Measurements from ENCODE around the gene LIN37. TPM values are rescaled to one million over a fixed set of nuclear protein-coding genes. Genes with fewer than 3 reads are reported as not detected.

The LIN37 gene
- total and polyA plus RNA-seq, 9 of the 15 experiments (the other 6 are each of a cell fraction or from before 2014, with no cell fraction given) = 1.2 to 12.5 (median 8.6) TPM

GRCh38 chr19:35781650-35782049, 33.3 kb downstream of the LIN37 start:
- H3K79me2 ChIP-seq (ENCODE audit: control insufficient read depth, insufficient read depth, low read length) = no peaks in the 10 kb centered on the region
- H3K36me3 ChIP-seq (ENCODE audit: control insufficient read depth, insufficient read depth, low read length) = peaks cover 24% of the 10 kb centered on the region; the same call in 2 of the 3 replicates
- no peaks in the 10 kb centered on the region for H3K27me3 ChIP-seq (ENCODE audit: control insufficient read depth in 2 of 2, insufficient read depth in 2 of 2, low read length in 2 of 2)
- no peak overlapping the region for H3K27ac ChIP-seq (ENCODE audit: extremely low read depth, low read depth, low read length)
- ATAC-seq (peak; percentile 30; the same call in 1 of the 3 replicates), DNase-seq (ENCODE audit: extremely low read depth in 1 of 4, low spot score in 3 of 4) (no peak), FAIRE-seq (no peak)
- H3K9me1 ChIP-seq (ENCODE audit: control insufficient read depth, insufficient read depth, low read length) = no peaks in the 10 kb centered on the region
- H3K4me1 ChIP-seq (replicated peaks in 1 of 2; ENCODE audit: control insufficient read depth in 2 of 2, insufficient read depth in 2 of 2, low read length in 2 of 2) = peaks cover 0 to 35% of the 10 kb centered on the region in 2 experiments; a peak in 3 of 5 replicates
- no peak overlapping the region for H2AFZ ChIP-seq (ENCODE audit: low read depth, low read length)
- intact Hi-C loops (cut with micrococcal nuclease) (no loop called here), in situ Hi-C loops (cut with MboI) (no loop called here)
- TF ChIP-seq RBBP5 (IDR thresholded peaks at IDR 0.05; ENCODE audit: borderline replicate concordance, insufficient read depth, low read length, poor library complexity, severe bottlenecking) = no peak
- TF ChIP-seq RFX5 (IDR thresholded peaks at IDR 0.05; ENCODE audit: low read depth, low read length) = no peak
- no peak for TF ChIP-seq FOXM1 (IDR thresholded peaks at IDR 0.05; ENCODE audit: low read depth)
- TF ChIP-seq FOXM1 (CRISPR knock-in tag; IDR thresholded peaks at IDR 0.05; ENCODE audit: low read depth) = no peak
- no peak for TF ChIP-seq FOSL1 (tag; conservative IDR thresholded peaks at IDR 0.05)
- H4K20me1 ChIP-seq (replicated peaks; ENCODE audit: control insufficient read depth, insufficient read depth, low read length) = no peaks in the 10 kb centered on the region
- H3K4me3 ChIP-seq = no peak overlapping the region
- POLR2A ChIA-PET = no interaction called here
- 61% methylated on average over 7 of the region's 9 CpGs for WGBS (ENCODE audit: insufficient coverage, low coverage, missing lambda C conversion rate)
- no TSS peak for BruUV-seq (replicated peaks)
- H3K4me2 ChIP-seq (ENCODE audit: insufficient read depth, low read length) = no peak overlapping the region
- H3K9me3 ChIP-seq (replicated peaks; ENCODE audit: control insufficient read depth, insufficient read depth, low read depth, low read length) = no peaks in the 10 kb centered on the region
- CTCF ChIA-PET (ENCODE audit: low intra/inter-chr PET ratio) = no interaction called here
- H3K9ac ChIP-seq (ENCODE audit: insufficient read depth in 1 of 2, low read depth in 2 of 2, low read length in 2 of 2) = peak overlapping the region in 1 of 2 experiments; percentile 31; a peak in 1 of 4 replicates

GRCh38 chr19:35782589-35782988, 34.2 kb downstream of the LIN37 start:
- WGBS (ENCODE audit: insufficient coverage, low coverage, missing lambda C conversion rate) = 78% methylated on average over 9 of the region's 12 CpGs
- in situ Hi-C loops (cut with MboI) (no loop called here), intact Hi-C loops (cut with micrococcal nuclease) (no loop called here)
- POLR2A ChIA-PET = no interaction called here
- FAIRE-seq (no peak), ATAC-seq (no peak), DNase-seq (ENCODE audit: extremely low read depth in 1 of 4, low spot score in 3 of 4) (no peak)
- no TSS peak for BruUV-seq (replicated peaks)
- Histone ChIP-seq H3K79me2 (ENCODE audit: control insufficient read depth, insufficient read depth, low read length) (no peaks in the 10 kb centered on the region), H4K20me1 (replicated peaks; ENCODE audit: control insufficient read depth, insufficient read depth, low read length) (no peaks in the 10 kb centered on the region), H2AFZ (ENCODE audit: low read depth, low read length) (no peak overlapping the region), H3K27ac (ENCODE audit: extremely low read depth, low read depth, low read length) (no peak overlapping the region), H3K9me1 (ENCODE audit: control insufficient read depth, insufficient read depth, low read length) (no peaks in the 10 kb centered on the region), H3K4me2 (ENCODE audit: insufficient read depth, low read length) (no peak overlapping the region), H3K9me3 (replicated peaks; ENCODE audit: control insufficient read depth, insufficient read depth, low read depth, low read length) (no peaks in the 10 kb centered on the region), H3K9ac (ENCODE audit: insufficient read depth in 1 of 2, low read depth in 2 of 2, low read length in 2 of 2) (no peak overlapping the region), H3K36me3 (ENCODE audit: control insufficient read depth, insufficient read depth, low read length) (peaks cover 24% of the 10 kb centered on the region; the same call in 2 of the 3 replicates), H3K27me3 (ENCODE audit: control insufficient read depth in 2 of 2, insufficient read depth in 2 of 2, low read length in 2 of 2) (no peaks in the 10 kb centered on the region), H3K4me3 (no peak overlapping the region), H3K4me1 (replicated peaks in 1 of 2; ENCODE audit: control insufficient read depth in 2 of 2, insufficient read depth in 2 of 2, low read length in 2 of 2) (peaks cover 0 to 35% of the 10 kb centered on the region in 2 experiments; a peak in 1 of 5 replicates)
- CTCF ChIA-PET (ENCODE audit: low intra/inter-chr PET ratio) = no interaction called here

All from K562 (cell line).